Measurements from ENCODE around the gene IRF2BP2.

IRF2BP2 gene

DNA sequence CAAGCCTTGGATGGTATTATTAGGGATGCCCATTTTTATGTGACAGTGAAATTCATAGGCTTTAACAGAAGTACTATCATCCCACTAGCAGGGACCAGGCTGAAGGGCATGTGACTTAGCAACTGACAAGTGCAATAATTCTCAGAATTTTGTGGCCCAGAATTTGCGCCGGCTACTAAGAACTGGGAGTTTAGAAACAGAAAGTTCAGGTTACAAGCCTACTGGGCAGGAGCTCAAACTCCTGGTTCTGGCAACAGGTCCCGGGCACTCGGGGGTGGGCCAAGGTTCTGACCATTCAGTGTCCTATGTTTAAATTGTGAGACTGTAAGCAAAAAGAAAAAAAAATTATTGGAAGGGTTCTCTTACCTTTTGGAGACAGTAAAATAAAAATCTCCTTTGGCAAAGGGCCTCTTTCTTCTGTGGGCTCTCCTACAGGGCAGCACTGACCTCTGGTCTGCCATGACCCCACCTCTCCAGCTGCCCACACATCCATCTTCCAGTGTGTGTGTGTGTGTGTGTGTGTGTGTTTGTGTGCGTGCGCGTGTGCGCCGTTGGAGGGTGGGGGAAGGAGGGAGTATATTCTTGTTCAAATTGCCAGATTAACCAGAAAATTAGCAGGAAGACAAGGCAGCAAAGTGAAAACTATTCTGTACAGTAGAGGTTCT is 26.1 kb downstream of the IRF2BP2 start:
- no peak for DNase-seq (ENCODE audit: low read depth in 2 of 2)

DNA sequence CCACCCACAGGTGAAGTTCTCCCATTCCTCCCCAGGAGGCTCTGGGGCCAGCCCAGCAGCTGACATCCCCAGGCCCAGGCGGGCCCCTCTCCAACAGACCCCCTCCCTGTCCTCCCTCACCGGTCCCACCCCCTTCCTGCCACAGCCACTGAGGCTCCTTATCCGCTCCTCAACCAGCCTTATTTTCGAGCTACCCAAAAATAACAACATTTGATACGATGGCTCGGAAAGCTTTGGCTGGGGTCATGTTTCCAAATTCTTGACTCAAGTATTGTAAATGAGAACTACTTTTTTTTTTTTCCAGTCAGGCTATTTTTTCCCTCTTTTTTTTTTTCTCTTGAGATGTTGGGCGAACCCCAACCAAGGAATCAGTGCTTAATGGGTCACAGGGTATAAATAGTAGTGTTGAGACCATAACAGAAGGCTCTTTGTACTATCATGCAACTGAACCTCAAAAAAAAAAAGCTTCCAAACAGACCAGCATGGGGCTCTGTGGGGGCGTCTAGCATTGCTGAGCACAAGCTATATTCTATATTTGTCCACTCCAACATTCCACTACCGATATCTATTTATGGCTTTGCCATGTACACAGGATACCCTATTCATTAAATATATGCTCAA is 27.2 kb downstream of the IRF2BP2 start:
- DNase-seq (ENCODE audit: low read depth in 2 of 2): no peak

DNA sequence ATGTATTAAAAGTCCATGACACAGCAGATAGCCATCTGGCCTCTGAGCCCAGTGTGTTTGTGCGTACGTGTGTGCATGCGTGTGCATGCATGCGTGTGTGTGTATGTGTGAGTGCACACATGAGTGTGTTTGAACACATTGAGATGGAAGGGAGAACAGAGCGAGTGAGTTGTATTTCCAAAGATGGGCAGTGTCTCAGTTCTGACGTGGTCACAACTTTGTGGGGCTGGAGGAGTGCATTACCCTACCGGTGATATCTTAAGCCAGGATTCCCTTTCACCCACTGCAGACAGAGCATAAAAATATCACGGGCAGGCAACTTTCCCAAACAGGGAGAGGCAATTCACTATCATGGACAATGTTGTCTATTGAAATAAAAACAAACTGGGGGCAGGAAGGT is 27.8 kb downstream of the IRF2BP2 start:
- no peak for DNase-seq (ENCODE audit: low read depth in 2 of 2)

DNA sequence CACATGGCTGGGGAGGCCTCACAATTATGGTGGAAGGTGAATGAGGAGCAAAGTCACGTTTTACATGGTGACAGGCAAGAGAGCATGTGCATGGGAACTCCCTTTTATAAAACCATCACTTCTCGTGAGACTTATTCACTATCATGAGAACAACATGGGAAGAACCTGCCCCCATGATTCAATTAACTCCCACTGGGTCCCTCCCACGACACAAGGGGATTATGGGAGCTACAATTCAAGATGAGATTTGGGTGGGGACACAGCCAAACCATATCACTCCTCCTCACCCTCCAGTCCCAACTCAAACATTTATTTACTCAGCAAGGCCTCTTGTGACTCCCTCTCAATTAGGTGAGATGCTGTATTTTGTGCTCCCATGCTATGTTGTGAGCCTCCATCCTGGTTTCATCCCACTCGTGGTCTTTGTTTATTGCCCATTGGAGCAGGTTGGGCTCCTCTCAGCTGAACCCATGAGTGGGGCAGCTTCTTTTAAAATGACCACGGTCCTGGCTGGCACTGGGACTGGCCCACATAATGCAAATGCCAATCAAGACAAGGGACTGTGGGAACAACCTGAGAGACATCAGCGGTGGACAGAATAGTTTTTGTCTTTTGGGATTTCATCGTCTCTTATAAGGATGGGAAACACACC is 28.8 kb downstream of the IRF2BP2 start:
- DNase-seq (ENCODE audit: low read depth in 2 of 2): no peak

DNA sequence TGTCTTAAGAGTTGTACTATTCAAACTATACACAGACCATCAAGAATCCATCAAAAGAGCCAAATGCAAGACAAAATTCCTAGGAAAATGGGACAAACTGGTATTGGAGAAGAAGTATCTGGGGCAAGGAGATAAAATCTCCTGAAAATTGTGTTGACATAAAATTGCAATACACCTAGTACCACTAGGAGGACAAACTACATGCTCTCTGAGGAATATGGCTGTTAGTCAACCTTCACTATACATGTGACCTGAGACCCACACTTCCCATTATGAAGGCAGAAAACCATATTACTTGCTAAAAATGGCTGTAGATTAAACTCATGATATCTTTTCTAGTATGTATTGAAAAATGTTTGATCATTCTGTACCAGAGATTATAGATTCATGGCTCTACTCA is 30.0 kb downstream of the IRF2BP2 start:
- no peak for DNase-seq (ENCODE audit: low read depth in 2 of 2)

DNA sequence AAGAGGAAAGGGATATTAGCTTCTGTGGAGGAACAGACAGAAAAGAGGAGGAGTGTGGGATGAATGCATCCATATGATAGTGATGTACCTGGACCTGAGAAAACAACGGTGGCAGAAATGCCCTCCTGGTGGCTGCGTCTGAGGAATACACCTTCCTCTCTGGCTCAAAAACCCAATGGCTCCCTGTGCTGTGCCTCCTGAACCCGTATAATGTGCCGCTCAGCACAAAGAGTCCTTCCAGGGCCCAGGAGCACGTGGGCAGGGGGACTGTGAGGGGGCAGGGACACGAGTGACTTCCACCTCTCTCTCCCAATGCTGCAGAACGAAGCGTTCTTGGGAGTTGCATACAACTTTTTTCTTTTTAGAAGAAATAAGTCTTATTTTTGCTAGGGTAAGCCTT is 31.2 kb downstream of the IRF2BP2 start:
- DNase-seq (ENCODE audit: low read depth in 2 of 2): no peak

DNA sequence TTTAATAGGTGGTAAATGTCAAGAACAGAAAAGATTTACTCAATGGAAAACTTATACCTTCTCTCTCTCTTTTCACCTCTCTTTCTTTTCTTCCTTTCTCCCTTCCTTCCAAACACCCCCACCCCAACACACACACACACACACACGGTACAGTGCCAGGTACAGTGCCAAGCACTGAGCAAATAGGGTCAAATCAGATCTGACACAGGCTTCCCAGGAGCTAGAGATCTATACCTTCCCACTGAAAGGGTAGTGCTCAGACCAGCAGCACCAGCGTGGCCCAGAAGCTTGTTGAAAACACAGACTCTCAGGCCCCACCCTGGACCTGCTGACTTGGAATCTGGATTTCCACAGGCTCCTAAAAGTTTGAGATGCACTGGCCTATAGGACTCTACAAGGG is 31.9 kb downstream of the IRF2BP2 start:
- no peak for DNase-seq (ENCODE audit: low read depth in 2 of 2)

DNA sequence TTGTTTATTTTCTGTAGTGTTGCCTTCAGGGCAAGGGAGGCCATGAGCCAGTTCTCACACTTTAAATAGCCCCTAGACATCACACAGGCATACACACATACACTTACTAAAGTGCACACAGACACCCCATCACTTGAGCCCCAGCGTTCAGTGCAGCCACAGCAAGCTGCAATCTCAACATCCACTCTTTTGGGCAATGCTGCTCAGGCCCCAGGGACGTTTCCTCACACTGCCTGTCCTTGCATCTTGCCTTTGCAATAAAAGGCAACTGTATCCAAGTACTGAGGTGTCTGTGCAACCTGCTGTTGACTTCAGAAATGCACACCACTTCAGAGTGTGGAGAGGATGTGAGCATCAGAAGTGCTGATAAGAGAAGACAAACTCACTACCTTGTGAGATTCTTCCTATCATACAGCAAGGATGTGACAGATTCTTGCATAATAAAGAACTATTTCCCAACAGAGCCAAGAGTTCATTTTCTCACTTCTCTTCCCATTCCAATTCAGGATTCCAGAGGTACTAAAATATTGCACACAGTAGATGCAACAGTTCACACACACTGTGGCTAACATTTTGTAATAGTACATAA is 36.2 kb downstream of the IRF2BP2 start:
- DNase-seq (ENCODE audit: low read depth in 2 of 2): no peak

DNA sequence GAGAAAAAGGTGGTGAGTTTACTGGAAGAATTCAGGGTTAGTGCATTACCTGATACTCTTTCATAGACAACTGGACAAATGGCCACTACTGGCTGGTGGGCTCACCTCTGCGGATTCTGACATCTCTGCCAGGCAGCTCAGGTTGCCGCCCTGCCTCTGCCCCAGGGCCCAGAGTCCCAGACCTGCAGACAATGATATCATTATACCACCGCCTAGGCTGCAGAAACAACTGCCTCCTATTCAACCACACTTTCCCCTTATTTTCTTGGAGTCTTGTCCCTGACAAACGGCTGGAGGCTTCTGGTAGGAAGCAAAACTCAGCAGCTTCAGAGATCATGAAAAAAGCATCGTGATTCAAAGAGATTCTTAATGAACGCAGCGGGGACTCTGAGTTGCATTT is 37.0 kb downstream of the IRF2BP2 start:
- no peak for DNase-seq (ENCODE audit: low read depth in 2 of 2)

DNA sequence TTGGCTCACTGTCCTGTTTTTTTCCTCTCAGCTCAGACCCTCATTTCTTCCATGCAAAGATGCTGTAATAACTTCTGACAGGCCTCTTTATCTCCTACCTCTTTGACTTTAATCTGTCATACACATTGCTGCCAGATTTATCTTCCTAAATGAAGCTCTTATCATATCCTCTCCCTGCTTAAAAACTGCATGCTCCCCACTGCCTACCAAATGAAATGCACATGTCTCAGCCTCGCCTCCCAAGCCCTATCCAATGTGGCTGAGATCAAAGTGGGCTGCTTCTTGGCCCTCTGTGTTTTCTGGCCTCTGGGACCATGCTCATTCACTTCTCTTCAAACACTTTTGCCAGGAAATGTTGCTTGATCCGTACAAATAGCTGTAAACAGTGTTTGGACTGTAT is 38.3 kb downstream of the IRF2BP2 start:
- DNase-seq (ENCODE audit: low read depth in 2 of 2): no peak

DNA sequence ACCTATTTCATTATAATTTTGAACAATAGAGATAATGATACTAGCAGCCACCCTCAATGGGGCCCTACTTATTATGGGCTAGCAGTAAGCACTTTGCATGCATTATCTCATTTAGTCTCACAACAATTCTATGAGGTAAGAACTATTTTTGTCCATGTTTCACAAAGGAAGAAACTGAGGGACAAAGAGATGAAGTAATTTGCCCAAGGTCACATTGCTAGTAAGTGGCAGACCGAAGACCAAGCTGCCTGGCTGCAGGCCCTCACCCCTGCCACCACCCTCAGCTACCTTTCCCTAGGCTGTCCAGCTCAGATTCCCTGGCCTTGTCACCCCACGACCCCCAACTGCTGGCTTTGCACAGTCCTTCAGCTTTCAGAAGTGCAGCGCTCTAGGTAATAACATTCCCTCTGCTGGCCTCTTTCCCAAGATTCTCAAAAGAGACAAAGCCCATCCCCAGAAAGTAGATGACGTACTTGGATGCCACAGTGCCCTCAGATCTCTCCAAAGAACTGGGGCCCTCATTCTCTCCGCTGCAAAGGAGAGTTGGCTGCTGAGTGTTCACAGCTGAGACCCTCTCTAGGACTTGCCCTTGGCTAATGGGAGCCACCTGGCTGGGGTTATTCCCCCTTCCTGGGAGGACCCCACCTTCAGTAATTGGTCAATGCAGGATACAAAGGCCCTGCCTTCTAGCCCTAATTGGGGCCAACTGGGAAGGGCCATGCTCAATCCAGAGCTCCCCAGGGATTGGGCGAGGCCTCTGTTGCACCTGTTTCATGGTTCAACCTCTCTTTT is 39.5 kb downstream of the IRF2BP2 start:
- no peak for DNase-seq (ENCODE audit: low read depth in 2 of 2)

DNA sequence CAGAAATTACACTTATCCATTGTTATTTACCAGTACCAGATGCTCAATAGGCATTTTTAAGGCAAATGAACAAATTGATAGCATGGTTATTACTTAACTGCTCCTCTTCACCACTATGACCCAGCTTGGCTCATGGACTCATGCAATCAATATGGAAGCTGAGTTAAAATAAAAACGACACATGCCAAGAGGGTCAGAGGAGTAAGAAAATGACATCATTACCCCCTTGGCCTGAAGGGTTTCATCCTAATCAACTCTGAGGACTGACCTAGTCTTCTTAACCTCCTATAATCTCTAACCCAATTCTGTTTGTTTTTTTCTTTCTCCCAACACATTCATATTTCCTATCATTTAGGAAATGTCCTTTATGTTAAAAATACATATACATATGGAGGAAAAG is 41.6 kb downstream of the IRF2BP2 start:
- no peak for DNase-seq (ENCODE audit: low read depth in 2 of 2)

DNA sequence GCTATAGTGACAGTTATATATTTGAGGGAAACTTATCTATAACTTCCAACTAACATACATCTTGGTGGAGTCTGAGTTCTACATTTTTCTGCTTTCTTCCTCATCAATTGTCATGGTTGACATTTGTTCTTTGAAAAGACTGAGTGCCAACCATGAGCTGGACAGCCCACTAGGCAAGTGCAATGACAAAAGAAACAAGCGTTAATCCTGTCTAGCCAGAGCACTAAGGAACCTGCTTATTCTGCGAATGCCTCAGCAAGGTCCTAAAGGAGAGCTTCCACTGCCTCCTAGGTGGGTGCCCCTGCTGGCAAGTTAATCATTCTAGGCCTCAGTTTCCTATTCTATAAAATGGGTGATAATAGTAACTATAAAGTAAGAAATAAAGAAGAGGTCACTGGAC is 44.8 kb downstream of the IRF2BP2 start:
- DNase-seq (ENCODE audit: low read depth in 2 of 2): no peak

DNA sequence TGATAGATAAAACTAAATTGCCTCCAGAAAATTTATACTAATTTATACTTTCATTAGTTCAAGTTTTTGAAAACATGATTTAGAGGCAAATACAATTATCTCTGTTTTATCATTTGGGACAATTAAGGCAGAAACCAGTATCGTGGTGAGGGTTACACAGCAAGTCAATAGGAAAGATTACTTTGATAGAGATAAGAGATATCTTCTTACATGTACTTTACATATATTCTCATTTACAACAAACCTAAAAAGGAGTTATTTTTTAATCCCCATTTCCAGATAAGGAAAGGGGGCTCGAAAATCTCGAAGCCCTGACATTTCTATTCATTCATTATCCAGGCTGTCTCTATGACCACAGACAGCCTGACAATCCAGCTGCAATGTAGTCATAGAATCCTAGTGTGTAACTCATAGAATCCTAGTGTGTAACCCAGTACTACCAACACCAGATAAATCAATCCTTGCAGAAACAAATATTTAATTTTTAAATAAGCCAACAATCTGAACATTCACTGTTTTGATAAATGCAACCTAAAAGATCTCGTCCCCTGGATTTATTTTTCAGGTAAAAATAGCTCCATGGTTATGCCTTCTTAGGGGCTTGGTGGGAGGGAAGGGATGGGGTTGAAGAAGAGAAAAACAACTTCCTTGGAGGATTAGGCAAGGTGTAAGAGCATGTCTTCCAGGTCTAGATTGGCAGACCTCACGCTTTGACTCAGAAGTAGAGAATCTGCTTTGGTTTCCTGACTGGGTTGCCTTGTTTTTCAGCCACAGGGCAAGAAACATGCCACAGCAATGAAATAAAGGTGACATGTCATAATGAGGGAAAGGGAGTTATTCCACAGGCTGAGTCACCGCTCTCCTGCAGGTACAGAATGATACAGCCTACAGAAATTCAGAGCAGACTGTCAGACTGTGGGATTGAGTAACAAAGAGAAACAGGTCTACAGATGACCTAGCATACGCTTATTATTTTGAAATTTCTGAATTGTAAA is 45.6 kb downstream of the IRF2BP2 start:
- DNase-seq (ENCODE audit: low read depth in 2 of 2): no peak

DNA sequence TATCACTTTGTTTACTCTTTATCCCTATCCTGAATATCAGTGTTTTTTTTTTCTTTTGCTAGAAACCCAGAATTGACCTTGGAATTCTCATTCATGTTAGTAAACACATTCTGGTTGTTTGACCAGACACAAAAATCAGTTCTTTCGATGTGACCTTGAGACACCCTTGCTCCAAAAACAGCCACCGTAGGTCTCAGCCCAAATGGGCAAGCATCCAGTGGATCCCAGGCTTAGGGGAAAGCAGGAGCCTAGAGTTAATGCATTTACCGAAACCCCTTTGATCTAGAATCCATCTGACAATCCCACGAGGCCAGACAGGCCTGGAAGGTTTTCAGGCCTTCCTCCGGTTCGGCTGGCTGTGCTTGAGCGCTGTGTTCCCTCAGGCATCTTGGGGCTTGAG is 47.6 kb downstream of the IRF2BP2 start:
- DNase-seq (ENCODE audit: low read depth in 2 of 2): no peak

DNA sequence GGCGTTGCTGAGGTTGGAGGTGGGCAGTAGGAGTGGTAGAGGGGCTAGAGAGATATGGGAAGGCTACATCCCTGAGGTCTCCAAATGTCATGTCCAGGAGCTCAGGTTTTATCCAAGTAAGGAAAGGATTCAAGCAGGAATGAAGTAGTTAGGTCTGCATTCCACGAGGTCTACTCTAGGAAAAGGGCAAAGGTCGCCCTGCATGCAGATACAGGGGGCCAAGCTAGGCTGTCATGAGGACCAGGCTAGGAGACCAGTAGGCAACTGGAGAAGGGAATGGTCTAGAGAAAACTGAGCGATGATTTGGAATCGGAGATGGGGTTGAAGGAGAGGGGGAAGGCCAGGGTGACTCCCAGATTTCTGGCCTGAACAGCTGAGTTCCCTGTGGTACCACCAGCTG is 48.7 kb downstream of the IRF2BP2 start:
- no peak for DNase-seq (ENCODE audit: low read depth in 2 of 2)

DNA sequence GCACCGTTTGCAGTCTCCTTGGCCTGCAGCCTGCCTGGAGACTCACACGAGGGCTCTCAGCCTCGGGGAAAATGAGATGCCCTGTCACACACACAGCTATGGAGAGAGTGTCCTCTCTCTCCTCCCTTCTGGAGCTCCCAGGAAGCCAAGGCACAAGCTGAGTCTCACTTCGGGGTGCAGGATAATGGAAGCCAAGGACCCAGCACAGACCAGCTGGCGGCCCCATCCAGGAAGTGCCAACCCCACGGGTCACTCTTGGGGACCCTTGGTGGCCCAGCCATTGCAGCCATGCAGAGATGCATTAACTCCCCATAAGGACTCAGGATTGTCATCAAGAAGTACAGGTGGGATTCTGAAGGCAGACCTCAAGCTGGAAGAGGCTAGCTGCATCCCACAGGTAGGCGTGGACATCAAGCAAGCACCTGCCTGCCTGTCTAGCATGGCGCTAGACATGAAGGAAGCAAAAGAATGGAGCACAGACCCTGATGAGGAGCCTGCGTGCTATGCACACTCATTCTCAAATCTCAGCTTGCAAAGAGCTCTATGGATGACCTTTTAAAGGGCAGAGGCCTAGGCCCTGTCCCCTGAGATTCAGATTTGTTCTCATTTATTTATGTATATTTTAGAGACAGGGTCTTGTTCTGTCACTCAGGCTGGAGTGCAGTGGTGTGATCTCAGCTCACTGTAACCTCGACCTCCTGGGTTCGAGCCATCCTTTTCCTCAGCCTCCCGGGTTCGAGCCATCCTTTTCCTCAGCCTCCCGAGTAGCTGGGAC is 49.9 kb downstream of the IRF2BP2 start:
- DNase-seq (ENCODE audit: low read depth in 2 of 2): no peak

DNA sequence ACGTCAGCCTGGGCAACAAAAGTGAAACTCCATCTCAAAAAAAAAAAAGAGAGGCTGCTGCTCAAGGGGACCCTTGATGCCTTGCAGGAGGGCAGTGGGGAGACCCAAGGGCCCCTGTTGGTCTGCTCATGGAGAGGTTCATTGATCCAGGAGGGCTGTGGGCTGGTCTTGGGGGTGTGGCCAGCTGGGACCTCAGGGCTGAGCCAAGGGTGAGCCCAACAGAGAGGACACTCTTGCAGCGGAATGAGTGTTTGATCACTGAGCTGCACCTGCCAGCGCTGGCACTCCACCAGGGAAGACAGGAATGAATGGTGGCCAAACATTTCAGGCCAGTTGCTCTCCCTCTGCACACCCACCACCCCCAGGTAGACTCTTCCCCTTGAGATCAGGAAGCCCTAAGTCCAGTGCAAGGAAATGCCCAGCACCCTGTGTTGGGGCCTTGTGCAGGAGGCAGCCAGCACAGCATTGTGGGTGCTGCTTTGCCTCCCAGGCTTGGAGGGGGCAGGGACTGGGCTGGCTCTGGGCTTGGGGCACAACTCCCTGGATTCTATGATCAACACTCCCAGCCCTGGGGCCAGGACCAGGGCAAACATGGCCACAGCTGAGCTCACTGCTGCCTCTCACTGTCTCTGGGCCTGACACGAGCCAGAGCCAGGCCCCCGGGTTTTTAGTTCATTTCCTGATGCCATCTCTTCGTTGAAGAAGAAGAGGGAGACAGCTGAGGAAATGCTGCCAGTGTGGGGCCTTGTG is 50.7 kb downstream of the IRF2BP2 start:
- no peak for DNase-seq (ENCODE audit: low read depth in 2 of 2)

DNA sequence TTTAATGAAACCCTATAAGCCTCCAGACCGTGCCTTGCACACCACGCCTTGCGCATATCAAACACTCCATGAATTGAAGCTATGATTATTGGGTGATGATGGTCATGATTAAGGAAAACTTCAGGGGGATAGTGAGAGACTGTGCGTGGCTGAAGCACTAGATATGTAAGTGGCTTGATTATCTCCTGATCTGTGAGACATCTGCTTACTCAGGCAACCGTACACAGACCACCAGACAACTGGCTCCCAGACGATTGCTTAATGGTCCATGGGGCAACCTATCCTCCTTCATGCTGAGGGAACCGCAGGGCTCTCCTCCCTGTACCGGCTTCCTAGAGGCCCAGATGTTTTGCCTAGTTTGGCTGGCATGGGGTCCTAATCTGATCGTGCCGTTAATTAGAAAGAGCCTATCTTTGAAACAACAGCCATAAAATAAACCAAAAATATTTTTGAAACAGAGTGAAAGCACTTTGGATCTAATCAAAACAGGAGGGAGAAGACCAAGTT is 51.6 kb downstream of the IRF2BP2 start:
- no peak for DNase-seq (ENCODE audit: low read depth in 2 of 2)
